ENCODE data around the gene LRP8. TPM values are rescaled to one million over a fixed set of nuclear protein-coding genes. Genes with fewer than 3 reads are reported as not detected.

Gene LRP8
- polyA plus RNA-seq, 1 of the 3 experiments (the other 2 are of a cell fraction) = 19.9 TPM

GRCh38 chr1:53365437-53366063, 37.7 kb upstream of the LRP8 start:
- Histone ChIP-seq H3K4me3 (ENCODE audit: low read depth in 2 of 2, low read length in 1 of 2) (no peak overlapping the region), H3K9me3 (no peaks in the 10 kb centered on the region), H3K27ac (ENCODE audit: low read depth in 2 of 2, low read length in 1 of 2) (no peak overlapping the region), H3K36me3 (replicated peaks in 1 of 2; ENCODE audit: control insufficient read depth in 1 of 2, insufficient read depth in 2 of 2, low read length in 1 of 2) (no peaks in the 10 kb centered on the region), H2AFZ (ENCODE audit: low read depth) (no peak overlapping the region), H3K4me1 (ENCODE audit: control insufficient read depth in 1 of 2, insufficient read depth in 2 of 2, low read depth in 1 of 2, low read length in 1 of 2) (peaks cover 0 to 28% of the 10 kb centered on the region in 2 experiments; a peak in 1 of 4 replicates), H3K9me2 (no peaks in the 10 kb centered on the region), H3K9ac (no peak overlapping the region), H3K79me2 (ENCODE audit: insufficient read depth) (no peaks in the 10 kb centered on the region), H3K4me2 (no peak overlapping the region), H3F3A (replicated peaks; ENCODE audit: insufficient read depth) (no peaks in the 10 kb centered on the region), H3K27me3 (ENCODE audit: insufficient read depth) (no peaks in the 10 kb centered on the region), H4K20me1 (ENCODE audit: insufficient read depth) (no peaks in the 10 kb centered on the region)
- no peak for DNase-seq
- ChIA-PET POLR2A (no interaction called here), CTCF (interaction anchor here (0.8 kb wide), 1 partner anchor 28 kb away, joined by 4 read pairs; no protein-coding TSS in a partner anchor)
- WGBS (ENCODE audit: low lambda C conversion rate) = 74% methylated on average over 10 of the region's 12 CpGs
- TF ChIP-seq RFX5 (IDR thresholded peaks at IDR 0.05; ENCODE audit: low read length) = no peak
- no peak for TF ChIP-seq RCOR1 (IDR thresholded peaks at IDR 0.05; ENCODE audit: low read length)
- no peak for TF ChIP-seq GABPA (IDR thresholded peaks at IDR 0.05; ENCODE audit: low read depth)
- TF ChIP-seq YY1 (IDR thresholded peaks at IDR 0.05; ENCODE audit: low read depth) = no peak
- no peak for TF ChIP-seq RAD21 (IDR thresholded peaks at IDR 0.05; ENCODE audit: low read length)

DNA sequence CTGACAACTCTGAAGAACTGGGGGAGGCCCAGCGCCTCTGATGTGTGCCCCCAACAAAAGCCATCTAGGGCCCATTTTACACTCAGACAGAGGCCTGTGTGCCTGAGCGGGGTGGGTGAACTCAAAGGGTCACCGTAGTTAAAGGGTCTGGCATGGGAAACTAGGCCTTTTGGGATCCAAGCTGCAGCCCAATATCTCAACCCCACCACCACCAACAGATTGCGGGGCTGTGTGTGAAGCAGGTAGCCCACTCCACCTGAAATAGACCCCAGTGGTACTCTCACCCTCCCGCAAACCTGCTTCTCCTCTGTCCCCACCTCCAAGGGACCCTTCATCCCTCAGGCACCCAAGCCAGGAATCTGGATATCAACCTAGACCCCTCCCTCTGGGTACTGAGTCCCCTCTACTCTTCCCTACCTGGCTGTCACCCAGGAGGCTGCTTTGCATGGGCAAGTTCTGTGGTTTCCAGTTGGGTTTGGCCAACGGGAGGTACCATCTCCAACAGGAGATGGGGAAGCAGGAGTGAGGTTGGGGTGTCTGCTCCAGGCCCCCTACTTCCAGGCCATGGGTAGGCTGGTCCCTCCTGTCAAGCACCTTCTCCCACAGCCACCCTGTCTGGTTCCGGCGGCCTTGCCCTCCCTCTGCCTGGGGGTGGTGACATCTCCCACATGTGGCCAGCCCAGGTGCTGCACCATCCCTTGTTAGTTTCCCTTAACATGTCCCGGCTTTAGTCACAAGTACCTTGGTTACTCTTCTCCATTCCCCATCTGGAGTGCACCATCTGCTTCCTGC, 35.2 kb upstream of the LRP8 start:
- Histone ChIP-seq H3K27me3 (ENCODE audit: insufficient read depth) (no peaks in the 10 kb centered on the region), H4K20me1 (ENCODE audit: insufficient read depth) (no peaks in the 10 kb centered on the region), H2AFZ (ENCODE audit: low read depth) (no peak overlapping the region), H3K4me1 (ENCODE audit: control insufficient read depth in 1 of 2, insufficient read depth in 2 of 2, low read depth in 1 of 2, low read length in 1 of 2) (peaks cover 0 to 12% of the 10 kb centered on the region in 2 experiments; a peak in 1 of 4 replicates), H3K36me3 (replicated peaks in 1 of 2; ENCODE audit: control insufficient read depth in 1 of 2, insufficient read depth in 2 of 2, low read length in 1 of 2) (no peaks in the 10 kb centered on the region), H3K9me3 (no peaks in the 10 kb centered on the region), H3K4me3 (ENCODE audit: low read depth in 2 of 2, low read length in 1 of 2) (no peak overlapping the region), H3K79me2 (ENCODE audit: insufficient read depth) (no peaks in the 10 kb centered on the region), H3K27ac (ENCODE audit: low read depth in 2 of 2, low read length in 1 of 2) (no peak overlapping the region), H3K9ac (no peak overlapping the region), H3F3A (replicated peaks; ENCODE audit: insufficient read depth) (no peaks in the 10 kb centered on the region), H3K4me2 (no peak overlapping the region), H3K9me2 (no peaks in the 10 kb centered on the region)
- CTCF ChIA-PET = interaction anchor here (1.2 kb wide), 1 partner anchor 10 kb away, joined by 4 read pairs; no protein-coding TSS in a partner anchor
- TF ChIP-seq RXRA (IDR thresholded peaks at IDR 0.05; ENCODE audit: borderline replicate concordance, low read depth) (no peak), REST (IDR thresholded peaks at IDR 0.05; ENCODE audit: low read depth, low read length) (no peak), SIN3A (IDR thresholded peaks at IDR 0.05; ENCODE audit: borderline replicate concordance, low read depth, low read length) (no peak), FOXJ3 (CRISPR knock-in tag; IDR thresholded peaks at IDR 0.05) (no peak), RFX5 (IDR thresholded peaks at IDR 0.05; ENCODE audit: low read length) (no peak), GABPA (IDR thresholded peaks at IDR 0.05; ENCODE audit: low read depth) (no peak), TAF1 (IDR thresholded peaks at IDR 0.05; ENCODE audit: borderline replicate concordance, low read depth, low read length) (no peak), EZH2phosphoT487 (IDR thresholded peaks at IDR 0.05; ENCODE audit: borderline replicate concordance, low read depth) (no peak), FOXM1 (IDR thresholded peaks at IDR 0.05; ENCODE audit: low read depth) (no peak), SMC3 (IDR thresholded peaks at IDR 0.05; ENCODE audit: low read depth, low read length) (no peak), CTCF (IDR thresholded peaks at IDR 0.05) (no peak), GATA2 (CRISPR knock-in tag; IDR thresholded peaks at IDR 0.05) (no peak), MAX (IDR thresholded peaks at IDR 0.05; ENCODE audit: low read depth) (no peak), POLR2AphosphoS5 (IDR thresholded peaks at IDR 0.05; ENCODE audit: low read depth, low read length) (no peak), RAD21 (IDR thresholded peaks at IDR 0.05; ENCODE audit: low read length) (no peak), MXI1 (IDR thresholded peaks at IDR 0.05; ENCODE audit: low read depth, low read length) (no peak), TCF12 (IDR thresholded peaks at IDR 0.05) (no peak), NRF1 (IDR thresholded peaks at IDR 0.05; ENCODE audit: low read depth, low read length) (no peak)
- TF ChIP-seq, protein P1, sequence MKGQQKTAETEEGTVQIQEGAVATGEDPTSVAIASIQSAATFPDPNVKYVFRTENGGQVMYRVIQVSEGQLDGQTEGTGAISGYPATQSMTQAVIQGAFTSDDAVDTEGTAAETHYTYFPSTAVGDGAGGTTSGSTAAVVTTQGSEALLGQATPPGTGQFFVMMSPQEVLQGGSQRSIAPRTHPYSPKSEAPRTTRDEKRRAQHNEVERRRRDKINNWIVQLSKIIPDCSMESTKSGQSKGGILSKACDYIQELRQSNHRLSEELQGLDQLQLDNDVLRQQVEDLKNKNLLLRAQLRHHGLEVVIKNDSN (IDR thresholded peaks at IDR 0.05; ENCODE audit: borderline replicate concordance, low read depth) = no peak
- POLR2A ChIA-PET = no interaction called here
- no peak for DNase-seq
- 82% methylated on average over 6 of the region's 9 CpGs for WGBS (ENCODE audit: low lambda C conversion rate)

All from SK-N-SH (cell line).